Measurements from ENCODE around the gene HDAC4.

The HDAC4 gene

DNA sequence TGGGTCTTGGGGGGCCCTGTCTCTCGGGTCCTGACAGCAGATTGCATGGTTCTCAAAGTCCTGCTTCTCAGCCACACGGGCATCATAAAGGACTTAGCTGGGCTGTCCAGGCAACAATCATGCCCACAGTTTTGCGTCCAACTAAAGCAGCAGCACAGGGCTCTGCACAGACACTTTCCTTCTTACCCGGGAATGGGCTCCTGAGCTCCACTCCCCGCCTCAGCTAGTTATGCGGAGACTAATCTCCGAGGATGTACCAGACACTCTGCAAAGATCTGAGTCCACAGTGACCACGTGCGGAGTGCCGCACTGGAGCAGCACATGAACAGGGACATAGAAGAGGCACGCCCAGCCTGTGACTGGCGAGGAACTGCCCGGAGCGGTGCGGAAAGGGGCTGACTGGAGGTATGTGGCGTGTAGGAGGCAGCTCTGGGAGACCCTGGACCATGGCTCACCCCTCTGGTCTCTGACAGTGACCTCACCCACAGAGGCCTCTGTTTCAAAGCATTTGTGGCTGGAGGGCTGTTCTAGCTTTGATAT is 270.0 kb downstream of the HDAC4 start:
- Histone ChIP-seq H3K9me3 (ENCODE audit: low read length) (no peaks in the 10 kb centered on the region), H3K27me3 (ENCODE audit: insufficient read depth, low read length) (no peaks in the 10 kb centered on the region), H3K4me2 (ENCODE audit: low read length) (no peak overlapping the region), H3K9me2 (ENCODE audit: low read depth, low read length) (no peaks in the 10 kb centered on the region), H3K36me3 (ENCODE audit: insufficient read depth, low read length) (no peaks in the 10 kb centered on the region), H3K27ac (ENCODE audit: low read depth, low read length, poor library complexity, severe bottlenecking) (no peak overlapping the region), H3K4me1 (ENCODE audit: insufficient read depth, low read length, severe bottlenecking) (no peaks in the 10 kb centered on the region), H2AFZ (ENCODE audit: low read length) (no peak overlapping the region), H3K9ac (ENCODE audit: low read length) (no peak overlapping the region), H3K4me3 (ENCODE audit: low read depth, low read length, poor library complexity, severe bottlenecking) (no peak overlapping the region), H4K20me1 (ENCODE audit: insufficient read depth, low read length) (no peaks in the 10 kb centered on the region), H3K79me2 (ENCODE audit: insufficient read depth, low read length) (no peaks in the 10 kb centered on the region), H3F3A (ENCODE audit: insufficient read depth, low read length) (no peaks in the 10 kb centered on the region)
- TF ChIP-seq, protein P1, sequence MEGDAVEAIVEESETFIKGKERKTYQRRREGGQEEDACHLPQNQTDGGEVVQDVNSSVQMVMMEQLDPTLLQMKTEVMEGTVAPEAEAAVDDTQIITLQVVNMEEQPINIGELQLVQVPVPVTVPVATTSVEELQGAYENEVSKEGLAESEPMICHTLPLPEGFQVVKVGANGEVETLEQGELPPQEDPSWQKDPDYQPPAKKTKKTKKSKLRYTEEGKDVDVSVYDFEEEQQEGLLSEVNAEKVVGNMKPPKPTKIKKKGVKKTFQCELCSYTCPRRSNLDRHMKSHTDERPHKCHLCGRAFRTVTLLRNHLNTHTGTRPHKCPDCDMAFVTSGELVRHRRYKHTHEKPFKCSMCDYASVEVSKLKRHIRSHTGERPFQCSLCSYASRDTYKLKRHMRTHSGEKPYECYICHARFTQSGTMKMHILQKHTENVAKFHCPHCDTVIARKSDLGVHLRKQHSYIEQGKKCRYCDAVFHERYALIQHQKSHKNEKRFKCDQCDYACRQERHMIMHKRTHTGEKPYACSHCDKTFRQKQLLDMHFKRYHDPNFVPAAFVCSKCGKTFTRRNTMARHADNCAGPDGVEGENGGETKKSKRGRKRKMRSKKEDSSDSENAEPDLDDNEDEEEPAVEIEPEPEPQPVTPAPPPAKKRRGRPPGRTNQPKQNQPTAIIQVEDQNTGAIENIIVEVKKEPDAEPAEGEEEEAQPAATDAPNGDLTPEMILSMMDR (IDR thresholded peaks at IDR 0.05; ENCODE audit: low read length), result no peak
- no peak for TF ChIP-seq EZH2 (IDR thresholded peaks at IDR 0.05; ENCODE audit: borderline replicate concordance, low read length)

DNA sequence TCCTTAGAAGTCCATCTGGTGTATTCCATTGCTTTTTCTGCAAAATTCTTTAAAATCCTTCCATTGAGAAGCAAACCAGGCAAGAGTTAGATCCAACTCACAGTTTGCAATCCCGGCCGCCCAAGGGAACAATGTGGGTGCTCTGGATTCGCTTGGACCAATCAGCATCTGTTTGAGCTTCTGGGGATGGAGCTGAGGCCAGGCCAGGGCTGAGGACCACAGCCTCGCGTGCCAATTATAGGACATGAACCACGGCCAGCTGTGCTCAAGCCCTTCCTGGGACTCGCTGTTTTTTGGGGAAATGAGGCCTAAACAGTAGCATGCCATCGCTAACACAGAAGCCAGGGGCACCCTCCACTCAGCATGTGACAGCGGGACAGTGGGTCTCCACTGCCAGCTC is 270.8 kb downstream of the HDAC4 start:
- Histone ChIP-seq H3K4me1 (ENCODE audit: insufficient read depth, low read length, severe bottlenecking) (no peaks in the 10 kb centered on the region), H3F3A (ENCODE audit: insufficient read depth, low read length) (no peaks in the 10 kb centered on the region), H3K36me3 (ENCODE audit: insufficient read depth, low read length) (no peaks in the 10 kb centered on the region), H3K9me2 (ENCODE audit: low read depth, low read length) (no peaks in the 10 kb centered on the region), H3K4me3 (ENCODE audit: low read depth, low read length, poor library complexity, severe bottlenecking) (no peak overlapping the region), H3K79me2 (ENCODE audit: insufficient read depth, low read length) (no peaks in the 10 kb centered on the region), H3K4me2 (ENCODE audit: low read length) (no peak overlapping the region), H3K27ac (ENCODE audit: low read depth, low read length, poor library complexity, severe bottlenecking) (no peak overlapping the region), H2AFZ (ENCODE audit: low read length) (no peak overlapping the region), H3K9ac (ENCODE audit: low read length) (no peak overlapping the region), H3K9me3 (ENCODE audit: low read length) (no peaks in the 10 kb centered on the region), H4K20me1 (ENCODE audit: insufficient read depth, low read length) (no peaks in the 10 kb centered on the region), H3K27me3 (ENCODE audit: insufficient read depth, low read length) (no peaks in the 10 kb centered on the region)
- TF ChIP-seq, protein P1 (IDR thresholded peaks at IDR 0.05; ENCODE audit: low read length), result no peak

DNA sequence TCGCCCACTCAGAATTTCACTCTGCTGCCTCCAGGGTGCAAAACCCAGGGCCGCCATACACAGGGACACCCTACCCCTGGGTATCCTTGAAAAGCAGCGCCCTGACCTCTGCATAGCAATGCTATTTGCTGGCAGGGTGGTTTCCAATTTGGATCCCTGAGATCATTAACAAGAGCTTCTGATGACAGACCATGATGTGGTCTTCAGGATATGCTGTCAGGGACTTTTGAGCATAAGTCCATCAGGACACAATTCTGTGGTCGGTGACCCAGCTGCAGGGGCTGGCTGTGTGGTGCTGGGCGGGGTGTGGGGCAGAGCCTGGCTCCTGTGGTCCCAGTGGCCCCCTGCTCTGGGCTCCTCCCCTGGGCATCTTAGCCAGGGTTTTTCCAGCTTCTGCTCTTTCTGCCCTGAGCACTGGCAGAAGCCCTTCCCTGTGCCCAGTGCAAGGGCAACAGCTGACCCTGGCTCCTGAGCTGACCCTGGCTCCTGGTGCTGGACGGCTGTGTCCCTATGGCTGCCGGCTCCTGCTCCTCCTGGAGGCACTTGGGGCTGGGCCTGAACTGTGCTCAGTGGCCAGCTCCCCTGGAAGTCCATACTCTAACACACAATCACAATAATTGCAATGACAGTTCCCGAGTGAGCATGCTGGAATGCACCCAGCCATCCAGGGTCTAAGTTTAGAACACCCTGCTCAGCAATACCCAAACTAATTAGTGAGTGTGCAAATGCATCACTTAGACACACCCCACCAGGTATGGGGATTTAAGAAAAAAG is 271.5 kb downstream of the HDAC4 start:
- Histone ChIP-seq H3K27ac (ENCODE audit: low read depth, low read length, poor library complexity, severe bottlenecking) (no peak overlapping the region), H3K4me2 (ENCODE audit: low read length) (no peak overlapping the region), H3K4me3 (ENCODE audit: low read depth, low read length, poor library complexity, severe bottlenecking) (no peak overlapping the region), H3K79me2 (ENCODE audit: insufficient read depth, low read length) (no peaks in the 10 kb centered on the region), H3K4me1 (ENCODE audit: insufficient read depth, low read length, severe bottlenecking) (no peaks in the 10 kb centered on the region), H3K36me3 (ENCODE audit: insufficient read depth, low read length) (no peaks in the 10 kb centered on the region), H2AFZ (ENCODE audit: low read length) (no peak overlapping the region), H3F3A (ENCODE audit: insufficient read depth, low read length) (no peaks in the 10 kb centered on the region), H4K20me1 (ENCODE audit: insufficient read depth, low read length) (no peaks in the 10 kb centered on the region), H3K9me3 (ENCODE audit: low read length) (no peaks in the 10 kb centered on the region), H3K9me2 (ENCODE audit: low read depth, low read length) (no peaks in the 10 kb centered on the region), H3K9ac (ENCODE audit: low read length) (no peak overlapping the region), H3K27me3 (ENCODE audit: insufficient read depth, low read length) (no peaks in the 10 kb centered on the region)
- TF ChIP-seq, protein P1 (IDR thresholded peaks at IDR 0.05; ENCODE audit: low read length), result no peak
- no peak for TF ChIP-seq EZH2 (IDR thresholded peaks at IDR 0.05; ENCODE audit: borderline replicate concordance, low read length)
